Rectal smooth muscle tissue (tissue), 1 donor: ENCODE results near the gene AMHR2.
A peak's percentile ranks its signal among the peaks of the same experiment; 100 is the strongest.
"Not testable (repeated sequence)": the region's sequence is repeated elsewhere in the genome, so short reads cannot be mapped to it uniquely, and the experiment has no call there.

Source experiments
- H3K27ac ChIP-seq: one replicate; pipeline ENCODE4 v1.7.0; 2013; ENCODE audit warnings: low read depth, low read length, inconsistent platforms
- H3K27me3 ChIP-seq: one replicate; pipeline ENCODE4 v1.7.0; 2013; ENCODE audit warnings: low read length; ENCODE audit not compliant: control insufficient read depth, insufficient read depth
- H3K36me3 ChIP-seq: one replicate; pipeline ENCODE4 v1.7.0; 2013; ENCODE audit warnings: low read length; ENCODE audit not compliant: control insufficient read depth, insufficient read depth
- H3K4me1 ChIP-seq: one replicate; pipeline ENCODE4 v1.7.0; 2013; ENCODE audit warnings: low read length; ENCODE audit not compliant: control insufficient read depth, insufficient read depth
- H3K4me3 ChIP-seq: one replicate; pipeline ENCODE4 v1.7.0; 2013; ENCODE audit warnings: low read length
- H3K9ac ChIP-seq: one replicate; pipeline ENCODE4 v1.7.0; 2013; ENCODE audit warnings: low read length

AMHR2 gene

GRCh38 chr12:53419756-53420155 lies 3.9 kb upstream of the AMHR2 start:
- Histone ChIP-seq H3K4me1 (peaks cover 14% of the 10 kb centered on the region), H3K4me3 (no peak overlapping the region), H3K9ac (no peak overlapping the region), H3K27ac (no peak overlapping the region), H3K36me3 (no peaks in the 10 kb centered on the region), H3K27me3 (no peaks in the 10 kb centered on the region)

DNA sequence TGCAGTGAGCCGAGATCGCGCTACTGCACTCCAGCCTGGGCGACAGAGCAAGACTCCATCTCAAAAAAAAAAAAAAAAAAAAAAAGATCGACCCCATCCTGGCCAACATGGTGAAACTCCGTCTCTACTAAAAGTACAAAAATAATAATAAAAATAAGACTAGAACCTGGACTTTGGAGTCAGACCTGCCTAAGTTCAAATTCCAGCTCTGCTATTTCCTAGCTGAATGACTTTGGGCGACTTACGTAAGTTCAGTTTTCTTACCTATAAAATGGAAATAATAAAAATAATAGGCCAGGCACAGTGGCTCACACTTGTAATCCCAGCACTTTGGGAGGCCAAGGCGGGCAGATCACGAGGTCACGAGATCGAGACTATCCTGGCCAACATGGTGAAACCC lies 1.4 kb upstream of the AMHR2 start:
- not testable (repeated sequence) for H3K9ac ChIP-seq, H3K36me3 ChIP-seq, H3K27me3 ChIP-seq, H3K27ac ChIP-seq, H3K4me1 ChIP-seq, H3K4me3 ChIP-seq

- Histone ChIP-seq H3K27ac (no peak overlapping the region), H3K27me3 (no peaks in the 10 kb centered on the region), H3K9ac (no peak overlapping the region), H3K4me1 (peaks cover 4% of the 10 kb centered on the region), H3K4me3 (no peak overlapping the region), H3K36me3 (no peaks in the 10 kb centered on the region)
Observed at GRCh38 chr12:53424626-53425514, 1.2 kb downstream of the AMHR2 start.

DNA sequence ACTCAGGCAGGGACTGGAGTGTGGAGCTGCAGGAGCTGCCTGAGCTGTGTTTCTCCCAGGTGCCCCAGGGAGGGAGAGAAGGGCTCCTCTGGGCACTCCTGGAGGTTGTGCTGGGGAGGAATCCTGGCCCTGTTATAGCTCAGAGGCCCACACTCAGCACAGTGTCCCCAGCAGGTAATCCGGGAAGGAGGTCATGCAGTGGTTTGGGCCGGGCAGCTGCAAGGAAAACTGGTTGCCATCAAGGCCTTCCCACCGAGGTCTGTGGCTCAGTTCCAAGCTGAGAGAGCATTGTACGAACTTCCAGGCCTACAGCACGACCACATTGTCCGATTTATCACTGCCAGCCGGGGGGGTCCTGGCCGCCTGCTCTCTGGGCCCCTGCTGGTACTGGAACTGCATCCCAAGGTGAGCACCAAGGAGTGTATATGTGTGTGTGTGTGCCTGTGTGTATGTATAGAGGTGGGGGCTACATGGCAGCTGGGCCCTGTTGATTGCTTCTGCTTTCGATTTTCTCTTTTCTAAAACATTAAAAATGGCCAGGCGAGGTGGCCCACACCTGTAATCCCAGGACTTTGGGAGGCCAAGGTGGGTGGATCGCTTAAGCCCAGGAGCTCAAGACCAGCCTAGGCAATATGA lies 2.0 kb downstream of the AMHR2 start:
- H3K4me1 ChIP-seq, result peaks cover 4% of the 10 kb centered on the region
- H3K27me3 ChIP-seq, result no peaks in the 10 kb centered on the region
- no peak overlapping the region for H3K4me3 ChIP-seq
- H3K36me3 ChIP-seq, result no peaks in the 10 kb centered on the region
- H3K27ac ChIP-seq, result no peak overlapping the region
- H3K9ac ChIP-seq, result no peak overlapping the region

GRCh38 chr12:53427905-53428594 lies 4.4 kb downstream of the AMHR2 start:
- Histone ChIP-seq H3K9ac (no peak overlapping the region), H3K4me3 (no peak overlapping the region), H3K27me3 (no peaks in the 10 kb centered on the region), H3K27ac (no peak overlapping the region), H3K4me1 (no peaks in the 10 kb centered on the region), H3K36me3 (no peaks in the 10 kb centered on the region)

DNA sequence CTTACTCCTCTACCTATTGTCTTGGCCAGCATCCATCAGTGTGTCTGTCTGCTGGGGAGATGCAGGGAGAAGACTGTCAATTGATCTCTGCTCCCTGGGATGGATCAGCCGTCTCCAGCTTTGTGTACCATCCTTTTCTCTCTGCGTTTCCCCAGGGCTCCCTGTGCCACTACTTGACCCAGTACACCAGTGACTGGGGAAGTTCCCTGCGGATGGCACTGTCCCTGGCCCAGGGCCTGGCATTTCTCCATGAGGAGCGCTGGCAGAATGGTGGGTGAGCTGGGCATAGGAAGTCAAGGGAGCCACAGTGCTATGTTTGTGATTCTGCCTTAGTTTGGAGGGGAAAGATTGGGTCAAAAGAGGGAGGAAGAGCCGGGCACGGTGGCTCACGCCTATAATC lies 5.1 kb downstream of the AMHR2 start:
- Histone ChIP-seq H3K9ac (no peak overlapping the region), H3K4me3 (no peak overlapping the region), H3K27ac (no peak overlapping the region), H3K4me1 (no peaks in the 10 kb centered on the region), H3K36me3 (no peaks in the 10 kb centered on the region), H3K27me3 (no peaks in the 10 kb centered on the region)

DNA sequence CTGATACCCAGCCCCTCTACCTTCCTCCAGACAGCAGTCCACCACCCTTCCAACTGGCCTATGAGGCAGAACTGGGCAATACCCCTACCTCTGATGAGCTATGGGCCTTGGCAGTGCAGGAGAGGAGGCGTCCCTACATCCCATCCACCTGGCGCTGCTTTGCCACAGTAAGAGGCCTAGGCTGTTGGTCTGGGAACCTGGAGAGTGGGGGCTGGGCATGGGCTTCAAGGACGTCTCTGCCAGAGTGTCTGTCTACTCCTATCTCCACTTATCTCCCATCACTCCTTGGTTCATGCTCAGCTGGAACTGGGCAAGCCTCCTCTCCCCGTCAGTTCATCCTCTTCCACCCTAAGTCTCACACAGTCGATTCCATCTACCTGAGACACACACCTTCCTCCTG lies 6.5 kb downstream of the AMHR2 start:
- H3K27me3 ChIP-seq, result no peaks in the 10 kb centered on the region
- no peak overlapping the region for H3K4me3 ChIP-seq
- H3K27ac ChIP-seq, result no peak overlapping the region
- no peak overlapping the region for H3K9ac ChIP-seq
- no peaks in the 10 kb centered on the region for H3K36me3 ChIP-seq
- no peaks in the 10 kb centered on the region for H3K4me1 ChIP-seq

DNA sequence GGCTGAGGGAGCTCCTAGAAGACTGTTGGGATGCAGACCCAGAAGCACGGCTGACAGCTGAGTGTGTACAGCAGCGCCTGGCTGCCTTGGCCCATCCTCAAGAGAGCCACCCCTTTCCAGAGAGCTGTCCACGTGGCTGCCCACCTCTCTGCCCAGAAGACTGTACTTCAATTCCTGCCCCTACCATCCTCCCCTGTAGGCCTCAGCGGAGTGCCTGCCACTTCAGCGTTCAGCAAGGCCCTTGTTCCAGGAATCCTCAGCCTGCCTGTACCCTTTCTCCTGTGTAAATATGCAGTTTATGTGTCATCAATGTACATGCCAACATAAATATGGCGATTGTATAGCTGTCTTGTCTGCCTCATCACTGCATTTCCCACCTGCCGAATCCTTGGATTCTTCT lies 7.5 kb downstream of the AMHR2 start:
- Histone ChIP-seq H3K36me3 (no peaks in the 10 kb centered on the region), H3K4me1 (no peaks in the 10 kb centered on the region), H3K27ac (no peak overlapping the region), H3K4me3 (no peak overlapping the region), H3K9ac (no peak overlapping the region), H3K27me3 (no peaks in the 10 kb centered on the region)

GRCh38 chr12:53435326-53435725 lies 11.7 kb downstream of the AMHR2 start:
- H3K4me1 ChIP-seq, H3K27ac ChIP-seq, H3K9ac ChIP-seq, H3K36me3 ChIP-seq, H3K27me3 ChIP-seq, H3K4me3 ChIP-seq: not testable (repeated sequence)

- H3K4me3 ChIP-seq, H3K27me3 ChIP-seq, H3K9ac ChIP-seq, H3K36me3 ChIP-seq, H3K4me1 ChIP-seq, H3K27ac ChIP-seq: not testable (repeated sequence)
Observed at GRCh38 chr12:53439582-53439981, 15.9 kb downstream of the AMHR2 start.

DNA sequence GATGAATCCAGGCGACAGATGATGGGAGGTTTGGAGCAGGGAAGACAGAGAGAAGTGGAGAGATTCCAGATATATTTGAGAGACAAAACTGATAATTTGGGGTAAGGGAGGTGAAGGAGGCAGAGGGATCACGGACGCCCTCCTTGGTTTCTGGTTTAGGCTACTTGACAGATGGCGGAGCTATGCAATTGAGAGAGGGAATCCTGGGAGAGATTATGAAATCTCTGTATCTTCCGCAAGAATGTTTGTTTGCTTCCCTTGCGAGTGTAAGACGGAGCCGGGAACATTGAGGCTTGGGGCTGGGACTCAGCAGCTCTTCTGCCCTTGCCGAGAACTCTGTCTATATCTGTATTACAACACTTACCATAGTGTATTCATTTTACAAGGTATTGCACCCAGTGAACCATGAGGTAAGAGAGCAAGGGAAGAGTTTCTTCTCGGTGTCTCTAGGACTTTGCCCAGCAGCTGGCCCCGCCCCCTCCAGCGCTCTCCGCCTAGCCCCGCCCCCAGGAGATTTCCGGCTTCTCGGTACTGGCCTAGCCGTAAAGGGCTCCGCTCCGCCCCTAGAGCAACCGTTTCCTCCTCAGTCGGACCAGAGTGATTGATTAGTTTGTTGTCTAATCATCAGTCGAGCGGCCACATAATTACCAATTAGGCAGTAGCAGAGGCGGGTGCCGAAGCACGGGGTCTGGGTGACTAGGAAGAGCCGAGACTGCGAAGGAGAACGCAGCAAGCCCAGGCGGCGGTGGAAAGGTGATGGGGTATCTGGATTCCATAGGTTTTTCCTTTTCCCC lies 17.6 kb downstream of the AMHR2 start, which contains the start of gene PRR13:
Gene PRR13, plus strand, starts transcription at position 695 of the 794 bp plus-strand sequence. CDS start 981 bp downstream, outside the sequence.
- H3K9ac ChIP-seq, result peak within 1 kb of the TSS; percentile 88
- no peaks in the 10 kb centered on the region for H3K27me3 ChIP-seq
- H3K36me3 ChIP-seq, result no peaks in the 10 kb centered on the region
- peak within 1 kb of the TSS; percentile 91 for H3K4me3 ChIP-seq
- H3K27ac ChIP-seq, result peak within 1 kb of the TSS; percentile 87
- peaks cover 6% of the 10 kb centered on the region for H3K4me1 ChIP-seq

- H3K9ac ChIP-seq, result no peak overlapping the region
- H3K4me3 ChIP-seq, result no peak overlapping the region
- no peak overlapping the region for H3K27ac ChIP-seq
- H3K36me3 ChIP-seq, result peaks cover 3% of the 10 kb centered on the region
- H3K27me3 ChIP-seq, result no peaks in the 10 kb centered on the region
- peaks cover 6% of the 10 kb centered on the region for H3K4me1 ChIP-seq
Observed at GRCh38 chr12:53443955-53444354, 20.3 kb downstream of the AMHR2 start.
